ENCODE measurements around the gene NPSR1.
"Not testable (repeated sequence)": the region's sequence is repeated elsewhere in the genome, so short reads cannot be mapped to it uniquely, and the experiment has no call there.

NPSR1 gene, protein sequence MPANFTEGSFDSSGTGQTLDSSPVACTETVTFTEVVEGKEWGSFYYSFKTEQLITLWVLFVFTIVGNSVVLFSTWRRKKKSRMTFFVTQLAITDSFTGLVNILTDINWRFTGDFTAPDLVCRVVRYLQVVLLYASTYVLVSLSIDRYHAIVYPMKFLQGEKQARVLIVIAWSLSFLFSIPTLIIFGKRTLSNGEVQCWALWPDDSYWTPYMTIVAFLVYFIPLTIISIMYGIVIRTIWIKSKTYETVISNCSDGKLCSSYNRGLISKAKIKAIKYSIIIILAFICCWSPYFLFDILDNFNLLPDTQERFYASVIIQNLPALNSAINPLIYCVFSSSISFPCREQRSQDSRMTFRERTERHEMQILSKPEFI

DNA sequence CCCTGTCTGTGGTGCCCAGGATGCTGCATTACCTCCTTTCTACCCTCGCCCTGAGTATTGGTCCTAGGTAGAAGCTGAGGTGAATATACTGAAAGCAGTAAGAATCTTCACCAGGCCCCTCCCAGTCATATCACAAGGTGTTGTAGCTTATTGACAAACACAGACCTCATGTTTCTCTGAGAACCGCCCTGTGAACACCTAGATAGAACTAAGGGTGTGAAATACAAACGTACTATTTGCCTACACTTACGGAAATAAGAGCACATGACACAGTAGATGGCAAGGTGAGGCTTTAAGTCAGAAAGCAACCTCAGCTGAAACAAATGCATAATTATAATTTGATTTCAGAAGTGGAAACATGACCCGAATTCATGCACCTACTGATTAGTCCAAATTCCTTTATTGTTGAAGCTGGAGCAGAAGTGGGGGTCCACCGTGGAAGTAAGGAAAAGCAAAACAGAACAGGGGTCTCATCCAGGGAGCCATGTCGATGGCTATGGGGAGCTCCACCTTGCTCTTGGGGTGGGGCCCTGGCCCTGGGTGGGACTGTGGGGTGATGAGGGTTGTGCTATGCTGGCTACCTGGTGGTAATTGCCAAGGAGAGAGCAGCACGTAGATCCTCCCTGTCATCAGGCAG lies at the start of gene NPSR1:
Gene NPSR1 (plus strand): TSS at position 587 of the 637 bp plus-strand sequence. CDS start 195 bp downstream, outside the sequence.
- DNase-seq (ENCODE audit: low read depth, low spot score): no peak

DNA sequence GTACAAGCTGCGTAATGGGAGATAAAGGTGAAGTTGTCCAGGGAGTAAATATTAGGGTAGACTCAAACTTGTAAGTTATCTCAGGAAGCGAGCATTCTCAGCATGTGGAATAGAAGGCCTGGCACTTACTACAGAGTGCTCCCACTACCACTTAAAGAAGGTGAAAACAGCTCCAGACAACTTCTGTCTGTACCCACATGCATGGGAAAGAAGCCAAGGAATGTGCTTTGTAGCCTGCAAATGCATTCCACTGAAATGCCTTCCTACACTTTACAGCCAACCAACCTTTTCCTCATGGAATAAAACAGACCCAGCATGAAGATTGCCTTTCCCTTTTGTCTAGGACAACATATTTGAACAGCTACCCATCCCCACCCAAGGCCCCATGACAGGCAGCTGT lies 45.4 kb upstream of the NPSR1 start:
- DNase-seq (ENCODE audit: low read depth, low spot score): peak; percentile 93

DNA sequence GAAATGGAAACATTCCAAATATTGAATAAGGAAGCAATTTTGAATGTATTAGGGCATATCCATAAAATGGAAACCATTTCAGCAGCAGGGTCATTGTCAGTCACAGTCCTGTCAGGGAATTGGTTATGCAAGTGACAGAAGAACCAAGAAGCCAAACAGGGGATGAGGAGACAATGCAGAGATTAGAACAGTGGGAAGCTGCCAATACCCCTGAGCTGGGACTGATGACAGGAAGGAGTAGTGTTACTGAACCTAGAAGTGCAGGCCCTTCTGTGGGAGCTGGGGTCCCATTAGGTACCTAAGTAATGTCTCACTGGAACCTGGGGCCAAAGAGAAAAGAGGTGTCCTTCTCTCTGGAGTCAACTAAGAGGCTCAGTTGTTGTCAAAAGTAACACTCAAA lies 37.6 kb upstream of the NPSR1 start:
- no peak for DNase-seq (ENCODE audit: low read depth, low spot score)

DNA sequence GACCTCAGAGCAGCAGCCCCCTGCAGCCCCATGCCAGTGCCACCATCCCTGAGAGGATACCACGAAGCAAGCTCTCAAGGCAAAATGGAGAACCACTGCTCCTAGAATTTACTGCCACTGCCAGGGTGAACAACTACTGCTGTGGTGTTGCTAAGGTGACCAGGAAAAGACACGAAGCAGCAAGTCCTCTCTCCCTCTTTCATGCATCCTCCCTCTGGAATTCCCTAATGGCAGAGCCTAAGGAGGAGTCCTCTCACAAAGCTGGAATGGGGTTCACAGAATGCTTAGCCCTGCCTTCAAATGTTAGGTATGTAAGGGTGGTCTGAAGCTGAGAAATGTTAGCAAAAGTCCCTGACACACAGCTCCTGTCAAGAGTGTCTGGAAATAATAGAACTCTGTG lies 35.8 kb upstream of the NPSR1 start:
- peak; percentile 9 for DNase-seq (ENCODE audit: low read depth, low spot score)

DNA sequence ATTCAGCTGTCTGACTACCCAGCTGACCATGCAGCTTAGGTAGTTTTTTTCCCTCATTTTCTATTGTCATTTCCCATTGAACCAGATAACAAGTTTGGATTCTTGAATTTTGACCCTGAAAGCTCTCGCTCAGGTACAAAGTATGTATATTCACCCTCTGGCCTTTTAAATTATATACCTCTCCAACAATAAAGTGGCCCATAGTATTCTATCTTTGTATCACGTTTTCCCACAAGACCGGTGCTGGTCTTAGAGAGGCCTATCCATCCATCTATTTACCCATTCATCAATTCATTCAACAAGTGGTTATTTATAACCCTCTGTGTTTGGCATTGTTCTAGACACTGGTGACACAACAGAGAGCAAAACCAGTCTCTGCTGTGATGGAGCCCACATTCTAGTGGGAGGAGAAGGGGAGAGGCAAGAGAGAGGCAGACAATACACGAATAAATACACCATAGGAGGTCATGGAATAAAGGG lies 35.2 kb upstream of the NPSR1 start:
- DNase-seq (ENCODE audit: low read depth, low spot score): no peak

DNA sequence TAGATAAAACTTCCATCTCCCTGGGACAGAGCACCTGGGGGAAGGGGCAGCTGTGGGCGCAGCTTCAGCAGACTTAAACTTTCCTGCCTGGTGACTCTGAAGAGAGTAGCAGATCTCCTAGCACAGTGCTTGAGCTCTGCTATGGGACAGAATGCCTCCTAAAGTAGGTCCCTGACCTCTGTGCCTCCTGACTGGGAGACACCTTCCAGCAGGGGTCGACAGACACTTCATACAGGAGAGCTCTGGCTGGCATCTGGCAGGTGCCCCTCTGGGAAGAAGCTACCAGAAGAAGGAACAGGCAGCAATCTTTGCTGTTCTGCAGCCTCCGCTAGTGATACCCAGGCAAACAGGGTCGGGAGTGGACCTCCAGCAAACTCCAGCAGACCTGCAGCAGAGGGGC lies 29.4 kb upstream of the NPSR1 start:
- DNase-seq (ENCODE audit: low read depth, low spot score): not testable (repeated sequence)

DNA sequence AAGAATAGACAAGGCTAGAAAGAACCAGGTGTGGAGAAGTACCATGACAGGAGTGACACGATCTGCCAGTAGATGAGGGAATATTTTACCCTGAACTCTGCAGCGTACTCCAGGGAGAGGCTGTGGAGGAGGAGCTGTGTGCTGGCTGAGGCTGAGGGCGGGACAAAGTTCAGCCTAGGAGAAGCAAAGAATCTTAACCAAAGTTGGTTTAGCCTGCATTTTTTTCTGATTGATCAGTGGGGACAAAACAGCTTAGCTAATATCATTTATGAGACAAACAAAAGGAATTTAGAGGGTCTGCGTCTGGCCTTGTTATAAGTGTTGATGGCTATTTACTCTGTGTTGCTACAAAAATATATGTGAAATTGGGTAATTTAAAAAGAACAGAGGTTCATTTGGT lies 5.2 kb upstream of the NPSR1 start:
- peak; percentile 63 for DNase-seq (ENCODE audit: low read depth, low spot score)

DNA sequence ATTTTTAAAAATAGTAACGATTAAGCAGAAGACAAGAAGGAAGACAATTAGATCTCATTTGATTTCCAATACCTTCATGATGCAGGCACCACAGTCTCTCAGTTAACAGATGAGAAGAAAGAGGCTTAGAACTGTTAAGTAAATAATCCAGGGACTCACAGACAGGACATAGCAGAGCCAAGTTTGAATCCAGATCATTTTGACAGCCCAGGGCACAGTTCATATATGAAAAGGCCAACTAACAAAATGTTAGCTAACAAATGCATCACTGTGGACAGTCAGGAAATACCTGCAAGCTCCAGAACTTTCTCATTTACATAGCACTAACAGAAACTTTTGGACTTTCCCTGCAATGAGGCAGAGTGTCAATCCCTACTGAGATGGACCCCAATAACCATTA lies 4.2 kb upstream of the NPSR1 start:
- no peak for DNase-seq (ENCODE audit: low read depth, low spot score)

DNA sequence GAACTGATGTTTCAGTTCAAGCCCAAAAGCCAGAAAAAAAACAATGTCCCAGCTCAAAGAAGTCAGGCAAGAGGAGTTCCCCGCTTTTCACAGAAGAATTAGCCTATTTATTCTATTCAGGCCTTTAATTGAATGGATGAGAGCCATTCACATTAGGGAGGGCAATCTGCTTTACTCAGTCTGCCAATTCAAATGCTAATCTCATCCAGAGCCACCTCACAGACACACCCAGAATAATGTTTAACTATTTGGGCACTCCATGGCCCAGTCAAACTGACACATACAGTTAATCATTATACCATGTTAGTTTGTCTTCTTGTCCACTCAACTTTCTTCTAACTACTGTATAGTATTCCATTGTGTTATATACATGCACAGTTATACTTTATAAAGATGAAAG lies 2.6 kb upstream of the NPSR1 start:
- no peak for DNase-seq (ENCODE audit: low read depth, low spot score)

DNA sequence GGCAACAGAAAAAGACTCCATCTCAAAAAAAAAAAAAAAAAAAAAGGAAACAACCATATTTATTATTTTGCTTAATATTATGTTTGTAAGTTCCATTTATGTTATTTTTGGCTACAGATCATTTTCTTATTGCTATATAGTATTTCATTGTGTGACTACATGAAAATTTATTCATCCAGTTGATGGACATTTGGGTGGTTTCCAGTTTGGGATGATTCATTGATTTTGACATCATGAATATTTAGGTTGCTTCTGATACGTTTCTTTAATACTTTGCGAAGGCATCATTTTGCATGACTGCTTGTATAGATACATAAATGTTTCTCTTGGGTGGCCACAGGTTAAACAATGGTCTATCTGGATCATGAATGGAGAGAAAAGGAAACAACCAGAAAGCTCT lies 2.0 kb upstream of the NPSR1 start:
- DNase-seq (ENCODE audit: low read depth, low spot score): no peak

DNA sequence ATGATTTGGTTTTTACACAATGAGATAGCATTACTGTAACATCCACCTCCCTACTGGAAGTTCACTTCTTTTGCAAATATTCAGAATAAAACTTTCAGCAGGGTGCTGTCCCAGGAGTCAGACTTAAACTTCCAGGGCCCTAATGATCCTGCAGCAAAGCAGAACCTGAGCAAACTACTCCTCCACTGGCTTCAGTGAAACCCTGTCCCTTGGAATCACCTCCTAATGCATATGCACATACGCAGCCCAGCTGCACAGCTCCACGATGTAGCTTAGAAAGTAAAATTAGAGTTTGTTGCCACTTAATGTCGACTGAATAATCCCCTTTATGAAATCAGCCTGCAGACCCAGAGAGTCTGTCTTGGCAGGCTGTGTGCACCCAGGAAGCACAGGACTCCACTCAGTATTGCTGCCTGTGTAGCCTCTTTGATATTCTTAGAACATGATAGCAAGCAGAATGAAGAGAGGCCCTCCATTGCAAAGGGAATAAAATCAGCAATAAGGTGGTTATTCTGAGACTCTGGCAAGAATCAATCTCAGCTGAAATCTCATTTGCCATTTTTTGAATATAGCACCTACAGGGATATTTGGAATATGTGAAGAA lies 1.6 kb downstream of the NPSR1 start:
- no peak for DNase-seq (ENCODE audit: low read depth, low spot score)

DNA sequence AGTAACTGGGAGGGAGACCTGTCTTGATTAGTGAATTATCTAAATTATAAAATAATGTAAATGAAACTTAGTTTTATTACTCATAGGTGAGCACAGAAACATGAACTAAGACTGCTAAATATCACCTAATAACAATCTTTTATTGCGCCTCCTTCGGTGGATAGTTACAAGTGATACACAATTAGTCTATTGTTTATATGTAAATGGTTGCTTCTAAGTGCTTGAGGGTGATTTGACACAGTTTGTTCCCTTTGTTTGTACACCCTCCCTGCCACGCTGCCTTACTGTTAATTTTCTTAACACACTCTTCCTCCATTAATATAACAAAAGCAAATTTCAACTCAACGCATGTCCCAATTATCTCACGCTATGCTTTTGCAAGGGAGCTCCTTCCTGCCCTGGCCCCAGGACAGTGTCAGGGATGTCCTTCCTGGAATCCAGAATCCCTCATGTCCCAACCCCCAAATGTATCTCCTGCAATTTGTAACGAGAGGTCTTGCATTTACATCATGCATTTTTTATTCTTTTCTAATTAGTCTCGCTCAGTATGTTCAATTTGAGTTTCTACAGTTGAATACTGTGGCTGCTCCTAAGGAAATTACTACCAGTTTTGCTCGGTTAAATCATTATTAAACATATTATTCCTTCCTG lies 4.2 kb downstream of the NPSR1 start:
- DNase-seq (ENCODE audit: low read depth, low spot score): no peak

DNA sequence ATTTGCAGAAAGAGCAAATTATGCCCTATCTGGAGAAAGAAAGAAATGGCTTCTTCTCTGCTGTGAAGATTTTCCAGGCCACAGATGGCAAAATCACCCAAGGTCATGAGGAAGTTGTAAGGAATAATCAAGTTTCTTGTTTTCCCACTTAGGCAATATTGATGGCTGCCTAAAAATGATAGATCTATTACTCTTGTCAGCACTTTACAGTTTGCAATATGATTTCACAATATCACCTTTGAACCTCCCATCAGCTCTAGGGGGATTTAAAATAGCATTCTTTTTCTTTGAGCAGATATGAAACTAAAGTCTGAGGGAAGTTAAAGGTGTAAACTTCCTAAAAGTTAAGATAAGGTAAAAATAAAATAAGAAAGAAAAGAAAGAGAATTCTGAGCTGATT lies 6.7 kb downstream of the NPSR1 start:
- no peak for DNase-seq (ENCODE audit: low read depth, low spot score)

DNA sequence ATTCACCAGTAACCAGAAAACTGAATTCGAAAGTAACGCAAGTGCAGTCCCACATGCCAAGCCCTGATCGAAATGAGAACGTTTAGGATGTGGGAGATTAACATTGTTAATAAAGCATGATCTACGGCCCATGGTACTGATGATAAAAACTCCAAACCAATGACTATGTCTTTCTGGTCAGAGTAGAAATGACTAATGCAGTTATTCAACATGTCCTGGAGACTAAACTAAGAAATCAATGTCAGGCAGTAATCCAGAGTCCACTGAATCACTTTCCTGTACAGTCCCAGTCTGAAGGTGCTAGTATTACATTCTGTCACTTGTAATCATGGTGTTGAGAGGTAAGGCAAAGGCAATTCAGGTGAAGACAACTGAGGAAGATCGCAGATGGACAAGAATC lies 14.4 kb downstream of the NPSR1 start:
- peak; percentile 65 for DNase-seq (ENCODE audit: low read depth, low spot score)

DNA sequence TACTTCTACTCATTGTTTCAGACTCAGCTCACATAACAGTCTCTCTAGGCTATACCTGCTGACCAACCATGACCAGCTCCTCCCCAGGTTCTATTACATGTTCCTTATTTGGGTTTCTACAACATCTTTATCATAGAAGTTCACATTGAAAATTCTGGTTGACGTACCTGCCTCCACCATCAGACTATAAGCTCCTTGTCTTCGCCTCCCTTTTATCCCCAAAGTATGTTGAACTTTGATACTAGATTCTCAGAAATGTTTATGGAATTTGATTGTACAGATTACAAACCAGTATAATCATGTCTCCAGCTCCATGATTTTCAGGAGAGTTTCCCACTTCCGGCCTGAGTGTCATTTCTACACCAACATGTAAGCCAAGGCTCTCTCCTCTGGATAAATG lies 15.0 kb downstream of the NPSR1 start:
- no peak for DNase-seq (ENCODE audit: low read depth, low spot score)

DNA sequence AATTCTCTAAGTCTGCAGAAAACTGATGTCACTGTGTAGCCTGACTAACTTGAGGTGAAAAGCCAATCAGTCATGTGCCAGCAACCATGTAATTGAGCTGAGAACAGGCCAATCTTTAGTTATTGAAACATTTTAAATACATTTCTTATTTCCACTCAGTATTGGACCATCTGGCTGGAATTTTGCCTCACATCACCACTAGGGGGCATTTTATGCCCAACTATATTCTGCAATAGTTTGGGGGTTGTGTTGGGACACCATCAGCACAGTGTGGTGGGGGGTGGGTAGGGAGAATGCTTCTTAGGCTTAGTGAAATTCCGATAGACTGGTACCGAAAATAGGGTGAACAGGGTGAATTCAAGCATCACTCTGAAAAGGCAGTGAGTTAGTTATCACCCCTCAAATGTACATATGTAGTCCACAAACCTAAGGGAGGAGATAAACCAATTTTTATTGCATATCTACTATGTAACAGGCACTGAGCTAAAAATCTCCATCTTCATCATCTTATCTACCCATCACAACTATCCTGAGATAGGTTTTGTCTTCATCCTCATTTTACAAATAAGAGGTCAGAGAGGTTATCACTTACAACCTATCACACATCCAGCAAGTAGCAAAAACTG lies 17.8 kb downstream of the NPSR1 start:
- peak; percentile 42 for DNase-seq (ENCODE audit: low read depth, low spot score)

DNA sequence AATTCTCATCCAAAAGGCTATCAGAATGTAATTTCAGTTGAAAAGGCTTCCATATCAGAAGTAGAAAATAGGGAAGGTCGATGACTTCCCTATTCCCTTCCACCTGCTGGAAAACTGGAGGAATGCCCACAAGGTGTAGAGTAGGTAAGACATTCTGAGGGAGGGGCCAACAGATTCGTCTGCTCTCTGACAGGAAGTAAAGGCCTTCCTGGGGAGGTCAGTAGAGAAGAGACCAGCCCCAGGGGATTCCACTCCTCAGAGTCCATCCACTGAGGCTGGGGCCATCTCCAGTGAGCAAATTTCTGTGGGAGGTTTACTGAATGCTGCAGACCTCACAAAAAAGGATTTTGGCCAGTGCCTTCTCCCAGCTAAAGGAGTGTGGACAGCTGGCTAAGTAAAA lies 19.5 kb downstream of the NPSR1 start:
- DNase-seq (ENCODE audit: low read depth, low spot score): no peak

DNA sequence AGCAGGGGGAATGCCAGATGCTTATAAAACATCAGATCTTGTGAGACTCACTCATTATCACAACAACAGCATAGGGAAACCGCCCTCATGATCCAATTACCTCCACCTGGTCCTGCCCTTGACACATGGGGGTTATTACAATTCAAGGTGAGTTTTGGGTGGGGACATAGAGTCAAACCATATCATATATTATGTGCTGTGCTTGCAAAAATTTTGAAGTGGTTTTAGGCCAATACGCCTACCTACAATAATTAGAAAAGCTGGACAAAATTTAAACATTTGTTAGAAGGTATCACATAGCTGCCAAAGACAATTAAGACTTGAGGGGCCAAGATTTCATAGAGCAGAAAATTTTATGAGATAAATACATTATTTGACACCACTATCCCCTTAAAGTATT lies 29.5 kb downstream of the NPSR1 start:
- no peak for DNase-seq (ENCODE audit: low read depth, low spot score)

DNA sequence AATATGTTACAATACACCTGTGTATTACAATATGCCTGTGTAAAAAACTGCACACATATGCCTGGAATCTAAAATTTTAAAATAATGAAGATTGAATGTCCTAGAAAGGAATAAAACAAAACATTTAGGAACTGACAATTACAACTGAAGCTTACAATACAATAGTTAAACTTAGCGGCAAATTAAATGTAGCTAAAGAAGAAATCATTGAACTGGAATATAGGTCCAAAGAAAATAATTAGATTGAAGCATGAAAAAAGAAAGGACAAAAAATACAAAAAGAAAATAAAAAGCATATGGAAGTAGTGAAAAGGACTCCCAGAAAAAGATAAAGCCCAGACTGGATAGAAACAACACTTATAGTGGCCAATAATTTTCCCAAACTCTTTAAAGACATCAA lies 38.4 kb downstream of the NPSR1 start:
- DNase-seq (ENCODE audit: low read depth, low spot score): no peak

DNA sequence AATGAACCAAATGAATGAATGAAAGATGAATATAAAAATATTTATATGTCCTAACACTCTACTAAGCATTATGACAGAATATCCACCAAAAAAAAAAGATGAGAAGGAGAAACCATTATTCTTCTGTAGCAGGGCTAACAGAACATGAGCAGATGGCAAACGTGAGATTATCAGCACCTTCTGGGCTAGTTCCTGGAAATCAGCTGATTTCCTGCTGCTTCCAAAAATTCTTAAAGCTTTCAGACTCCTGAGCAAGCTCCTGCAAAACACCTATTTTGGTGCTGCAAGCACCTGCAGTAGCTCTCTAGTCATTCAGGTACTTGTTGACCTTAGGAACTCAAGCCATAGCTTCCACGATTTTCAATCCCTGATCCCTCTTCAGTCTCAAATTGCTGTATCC lies 51.8 kb downstream of the NPSR1 start:
- no peak for DNase-seq (ENCODE audit: low read depth, low spot score)

DNA sequence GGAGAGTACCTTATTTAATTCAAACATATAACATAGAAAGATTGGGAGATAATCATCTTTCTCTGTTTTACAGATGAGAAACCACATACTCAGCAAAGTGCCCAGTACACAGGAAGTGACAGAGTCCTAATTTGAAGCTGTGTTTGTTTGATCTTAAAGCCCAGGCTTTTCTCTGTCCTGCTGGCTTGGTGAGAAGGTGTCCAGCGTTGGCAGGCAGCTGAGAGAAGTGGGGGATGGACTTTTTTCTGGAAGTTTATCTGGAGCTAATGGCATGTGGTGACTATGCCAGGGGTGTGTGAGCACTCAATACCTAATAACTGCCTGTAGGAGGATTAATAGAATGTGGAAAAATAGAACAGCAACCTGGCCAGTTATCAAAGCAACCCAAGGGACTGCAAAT lies 60.8 kb downstream of the NPSR1 start:
- peak; percentile 12 for DNase-seq (ENCODE audit: low read depth, low spot score)

DNA sequence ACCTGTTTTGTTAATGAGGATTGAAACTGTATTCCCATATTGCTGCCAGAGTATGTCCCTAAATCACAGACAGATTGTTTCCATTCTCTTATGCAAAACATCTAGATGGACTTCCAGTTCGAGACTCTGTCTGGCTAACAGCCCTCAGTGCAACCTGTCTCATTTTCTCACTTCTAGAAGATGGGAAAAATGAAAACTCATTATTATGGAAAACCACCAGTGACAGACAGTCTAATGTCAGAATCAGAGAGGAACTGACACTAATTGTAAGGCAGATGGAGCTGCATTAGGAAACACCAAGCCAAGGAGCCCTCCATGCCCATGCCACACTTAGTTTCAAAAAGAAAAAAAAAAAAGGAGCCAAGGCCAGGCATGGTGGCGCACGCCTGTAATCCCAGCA lies 61.6 kb downstream of the NPSR1 start:
- DNase-seq (ENCODE audit: low read depth, low spot score): no peak
